Tibial artery (tissue), 4 donors: Measurements from ENCODE around the gene MATR3.
A peak's percentile ranks its signal among the peaks of the same experiment; 100 is the strongest.

Source experiments
- DNase-seq, 2 donors: peaks; one replicate each; pipeline ENCODE4 v3.0.0-alpha.2; 2019
- H3K27ac ChIP-seq, 2 donors: fragments of 200-600 bp; sonication (generic) in 1 of 2; 1 replicate in 1 of 2; 2 replicates in 1 of 2; pipeline ENCODE4 v1.5.1; 2018 to 2019; ENCODE audit warnings: mild to moderate bottlenecking in 1 of 2
- H3K27me3 ChIP-seq, 2 donors: fragments of 200-600 bp; sonication (generic) in 1 of 2; one replicate each; pipeline versions ENCODE4 v1.5.1 to v1.6.0; 2016 to 2019
- H3K36me3 ChIP-seq, 3 donors: fragments of 200-600 bp; sonication (generic) in 2 of 3; one replicate each; pipeline ENCODE4 v1.5.1; 2016 to 2019; ENCODE audit warnings: mild to moderate bottlenecking in 2 of 3
- H3K4me1 ChIP-seq, 4 donors: fragments of 200-600 bp; sonication (generic) in 2 of 4; 1 replicate in 3 of 4; 2 replicates in 1 of 4; pipeline ENCODE4 v1.5.1; 2016 to 2019
- H3K4me3 ChIP-seq, 2 donors: fragments of 200-600 bp; sonication (generic) in 1 of 2; 1 replicate in 1 of 2; 2 replicates in 1 of 2; pipeline ENCODE4 v1.5.1; 2018 to 2019; ENCODE audit warnings: mild to moderate bottlenecking in 2 of 2
- H3K9me3 ChIP-seq, 3 donors: fragments of 200-600 bp; sonication (generic) in 1 of 3; one replicate each; pipeline ENCODE4 v1.5.1; 2016 to 2019
- intact Hi-C: fragments of 100-400 bp; cut with DNase I; formaldehyde crosslinking; loops from one replicate; pipeline ENCODE4 v1.15.0; 2023; ENCODE audit warnings: low total_unique reads
- TF ChIP-seq, protein P1 (sequence below), 2 experiments: fragments of 200-600 bp in 1 of 2; fragments of 450-650 bp in 1 of 2; IDR thresholded peaks; one replicate each; pipeline ENCODE4 v1.5.1; 2017 to 2019; ENCODE audit warnings: antibody characterized with exemption in 2 of 2, mild to moderate bottlenecking in 1 of 2, moderate library complexity in 1 of 2

MATR3 gene

DNA sequence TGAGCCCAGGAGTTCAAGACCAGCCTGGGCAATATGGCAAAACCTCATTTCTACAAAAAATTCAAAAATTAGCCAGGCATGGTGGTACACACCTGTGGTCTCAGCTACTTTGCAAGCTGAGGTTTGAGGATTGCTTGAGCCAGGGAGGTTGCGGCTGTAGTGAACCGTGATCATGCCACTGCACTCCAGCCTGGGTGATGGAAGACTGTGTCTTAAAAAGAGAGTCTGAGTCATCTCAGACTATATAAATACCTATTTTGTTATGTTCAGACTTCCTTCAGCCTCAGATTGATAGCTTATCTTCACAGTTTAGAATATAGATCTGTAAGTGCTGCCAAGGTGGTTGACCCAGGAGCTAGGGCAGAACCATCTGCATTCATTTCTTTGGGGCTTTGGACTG, 46.5 kb downstream of the MATR3 start:
- Histone ChIP-seq H3K9me3 (no peaks in the 10 kb centered on the region), H3K4me3 (no peak overlapping the region), H3K27me3 (no peaks in the 10 kb centered on the region), H3K27ac (no peak overlapping the region), H3K4me1 (peaks cover 0 to 54% (median 22%) of the 10 kb centered on the region in 4 donors), H3K36me3 (no peaks in the 10 kb centered on the region)
- TF ChIP-seq, protein P1, sequence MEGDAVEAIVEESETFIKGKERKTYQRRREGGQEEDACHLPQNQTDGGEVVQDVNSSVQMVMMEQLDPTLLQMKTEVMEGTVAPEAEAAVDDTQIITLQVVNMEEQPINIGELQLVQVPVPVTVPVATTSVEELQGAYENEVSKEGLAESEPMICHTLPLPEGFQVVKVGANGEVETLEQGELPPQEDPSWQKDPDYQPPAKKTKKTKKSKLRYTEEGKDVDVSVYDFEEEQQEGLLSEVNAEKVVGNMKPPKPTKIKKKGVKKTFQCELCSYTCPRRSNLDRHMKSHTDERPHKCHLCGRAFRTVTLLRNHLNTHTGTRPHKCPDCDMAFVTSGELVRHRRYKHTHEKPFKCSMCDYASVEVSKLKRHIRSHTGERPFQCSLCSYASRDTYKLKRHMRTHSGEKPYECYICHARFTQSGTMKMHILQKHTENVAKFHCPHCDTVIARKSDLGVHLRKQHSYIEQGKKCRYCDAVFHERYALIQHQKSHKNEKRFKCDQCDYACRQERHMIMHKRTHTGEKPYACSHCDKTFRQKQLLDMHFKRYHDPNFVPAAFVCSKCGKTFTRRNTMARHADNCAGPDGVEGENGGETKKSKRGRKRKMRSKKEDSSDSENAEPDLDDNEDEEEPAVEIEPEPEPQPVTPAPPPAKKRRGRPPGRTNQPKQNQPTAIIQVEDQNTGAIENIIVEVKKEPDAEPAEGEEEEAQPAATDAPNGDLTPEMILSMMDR (IDR thresholded peaks at IDR 0.05), result no peak
- no peak for DNase-seq
- intact Hi-C loops, result loop anchor here (5.0 kb wide), 1 partner anchor 48 kb away; the partner anchor contains the start of gene MATR3

DNA sequence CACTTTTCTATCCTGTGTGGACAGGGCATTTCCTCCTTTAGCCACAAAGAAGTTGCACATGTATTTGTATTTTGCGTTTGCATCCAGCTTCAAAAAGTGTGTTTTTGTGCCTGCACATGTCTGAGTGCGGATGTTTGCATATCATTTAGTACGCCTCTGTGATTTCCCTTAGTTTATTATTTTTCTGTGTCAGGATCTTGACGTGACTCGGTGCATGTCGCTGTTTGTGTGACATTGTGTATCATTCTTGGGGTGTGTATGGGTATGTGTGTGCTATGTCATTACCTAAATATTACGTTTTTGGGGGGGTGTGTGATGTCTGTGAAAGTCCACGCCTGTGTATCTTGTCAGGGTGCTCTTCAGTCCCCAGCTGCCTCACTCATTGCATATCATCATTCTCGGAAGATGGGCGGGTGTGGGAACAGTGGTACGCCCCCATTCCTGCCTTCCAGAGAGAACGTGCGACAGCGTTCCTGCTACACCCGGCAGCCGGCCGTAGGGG, 47.7 kb downstream of the MATR3 start:
- Histone ChIP-seq H3K4me3 (peak overlapping the region; percentile 77 to 92), H3K9me3 (no peaks in the 10 kb centered on the region), H3K4me1 (peaks cover 0 to 52% (median 22%) of the 10 kb centered on the region in 4 donors), H3K27ac (peak overlapping the region in 1 of 2 donors; percentile 98), H3K27me3 (no peaks in the 10 kb centered on the region), H3K36me3 (peaks cover 0 to 2% (median 0%) of the 10 kb centered on the region in 3 donors)
- TF ChIP-seq, protein P1 (IDR thresholded peaks at IDR 0.05), result no peak
- DNase-seq, result no peak
- intact Hi-C loops, result loop anchor here (5.0 kb wide), 1 partner anchor 49 kb away; the partner anchor contains the start of gene MATR3

DNA sequence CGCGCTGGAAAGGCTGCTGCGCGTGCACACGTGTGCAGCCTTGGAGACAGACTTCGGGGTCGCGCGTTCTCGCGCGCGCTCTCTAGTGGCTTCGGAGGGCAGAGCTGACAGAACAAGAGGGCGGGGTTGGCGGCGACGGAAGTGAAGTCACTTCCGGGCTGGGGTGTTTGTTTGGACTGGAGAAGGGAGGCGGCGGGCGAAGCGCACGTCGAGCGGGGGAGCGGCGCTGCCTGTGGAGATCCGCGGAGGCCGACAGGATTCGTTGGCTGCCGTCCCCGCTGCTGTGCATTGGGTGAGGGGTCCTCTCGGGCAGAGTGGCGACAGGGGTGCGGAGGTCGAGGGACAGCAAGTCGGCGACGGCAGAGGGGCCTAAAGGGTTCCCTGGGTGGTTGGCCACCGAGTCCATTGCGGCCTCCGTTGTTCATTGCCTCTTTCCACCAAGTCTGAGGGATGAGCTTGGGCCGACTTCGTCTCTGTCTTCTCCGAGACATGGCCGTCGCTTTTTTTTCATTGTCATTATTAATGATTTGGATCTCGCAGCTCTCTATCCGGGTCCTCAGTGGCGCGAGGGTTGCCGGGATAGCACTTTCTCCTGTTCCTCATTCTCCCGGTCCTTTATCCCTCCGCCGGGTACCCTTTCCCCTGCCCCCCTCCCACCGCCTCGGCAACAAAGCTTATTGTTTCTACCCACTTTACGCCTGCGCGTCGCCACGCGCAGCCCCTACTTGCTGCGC, 48.3 kb downstream of the MATR3 start, which contains the start of gene PAIP2:
Gene PAIP2 (plus strand): TSS at position 166 of the 734 bp plus-strand sequence. CDS start 21,931 bp downstream, outside the sequence.
- Histone ChIP-seq H3K9me3 (no peaks in the 10 kb centered on the region), H3K4me3 (peak within 1 kb of the TSS; percentile 77 to 92), H3K27ac (peak within 1 kb of the TSS; percentile 94 to 98), H3K36me3 (peaks cover 0 to 6% (median 0%) of the 10 kb centered on the region in 3 donors), H3K4me1 (peaks cover 0 to 46% (median 19%) of the 10 kb centered on the region in 4 donors), H3K27me3 (no peaks in the 10 kb centered on the region)
- DNase-seq, result peak; percentile 98
- intact Hi-C loops, result loop anchor here (5.0 kb wide), 1 partner anchor 50 kb away; the partner anchor contains the start of gene MATR3
- TF ChIP-seq, protein P1 (IDR thresholded peaks at IDR 0.05), result peak; percentile 72 to 73

DNA sequence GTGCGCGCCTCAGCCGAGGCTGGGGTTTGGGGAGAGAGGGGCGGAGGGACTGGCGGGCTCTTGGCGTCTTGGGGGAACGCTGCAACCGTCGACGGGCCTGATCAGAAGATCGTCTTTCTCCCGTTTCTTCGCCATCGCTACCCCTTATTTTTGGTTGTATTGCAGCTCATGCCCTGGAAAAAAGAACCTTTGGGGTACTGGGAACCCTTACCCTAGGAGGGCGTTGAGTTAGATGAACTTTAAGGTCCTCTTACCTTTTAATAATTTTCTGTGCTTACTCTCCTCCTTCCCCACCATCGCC, 48.8 kb downstream of the MATR3 start:
- H3K36me3 ChIP-seq, result peaks cover 0 to 6% (median 0%) of the 10 kb centered on the region in 3 donors
- peak overlapping the region; percentile 77 to 92 for H3K4me3 ChIP-seq
- peak overlapping the region; percentile 94 to 98 for H3K27ac ChIP-seq
- H3K4me1 ChIP-seq, result peaks cover 0 to 40% (median 17%) of the 10 kb centered on the region in 4 donors
- DNase-seq, result no peak
- intact Hi-C loops, result loop anchor here (5.0 kb wide), 1 partner anchor 50 kb away; the partner anchor contains the start of gene MATR3
- no peaks in the 10 kb centered on the region for H3K27me3 ChIP-seq
- TF ChIP-seq, protein P1 (IDR thresholded peaks at IDR 0.05), result no peak
- H3K9me3 ChIP-seq, result no peaks in the 10 kb centered on the region

DNA sequence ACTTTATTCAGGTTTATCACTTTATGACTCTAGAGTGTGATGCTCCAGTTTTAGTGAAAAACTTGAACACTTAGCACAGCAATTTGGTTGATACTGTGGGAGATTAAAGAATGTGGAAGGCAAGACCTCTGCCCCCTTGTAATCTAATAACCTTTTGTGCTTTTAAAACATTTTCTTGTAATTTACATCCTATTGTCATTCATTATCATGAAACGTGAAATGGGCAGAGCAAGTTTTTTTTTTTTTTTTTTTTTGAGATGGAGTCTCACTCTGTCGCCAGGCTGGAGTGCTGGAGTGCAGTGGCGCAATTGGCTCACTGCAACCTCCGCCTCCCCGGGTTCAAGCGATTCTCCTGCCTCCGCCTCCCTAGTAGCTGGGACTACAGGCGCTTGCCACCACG, 49.9 kb downstream of the MATR3 start:
- intact Hi-C loops, result loop anchor here (5.0 kb wide), 1 partner anchor 51 kb away; the partner anchor contains the start of gene MATR3
- H3K27me3 ChIP-seq, result no peaks in the 10 kb centered on the region
- H3K9me3 ChIP-seq, result no peaks in the 10 kb centered on the region
- TF ChIP-seq, protein P1 (IDR thresholded peaks at IDR 0.05), result no peak
- H3K4me3 ChIP-seq, result peak overlapping the region; percentile 77 to 92
- DNase-seq, result no peak
- peaks cover 0 to 44% (median 20%) of the 10 kb centered on the region in 4 donors for H3K4me1 ChIP-seq
- peaks cover 0 to 6% (median 0%) of the 10 kb centered on the region in 3 donors for H3K36me3 ChIP-seq
- H3K27ac ChIP-seq, result peak overlapping the region in 1 of 2 donors; percentile 98
